Measurements from ENCODE around the gene ZFP36L2. TPM values are rescaled to one million over a fixed set of nuclear protein-coding genes. Genes with fewer than 3 reads are reported as not detected.

Gene ZFP36L2
- polyA plus RNA-seq, 1 of the 3 experiments (the other 2 are of a cell fraction), result 18.4 TPM

- TF ChIP-seq RCOR1 (IDR thresholded peaks at IDR 0.05; ENCODE audit: low read length) (no peak), ELF1 (IDR thresholded peaks at IDR 0.05) (no peak), TEAD4 (IDR thresholded peaks at IDR 0.05; ENCODE audit: borderline replicate concordance, insufficient read depth) (no peak), FOSL2 (IDR thresholded peaks at IDR 0.05; ENCODE audit: borderline replicate concordance, low read depth) (no peak), JUND (IDR thresholded peaks at IDR 0.05) (no peak)
These were observed 25.4 kb downstream of the ZFP36L2 start (continued) for GRCh38 chr2:43201016-43201415.

DNA sequence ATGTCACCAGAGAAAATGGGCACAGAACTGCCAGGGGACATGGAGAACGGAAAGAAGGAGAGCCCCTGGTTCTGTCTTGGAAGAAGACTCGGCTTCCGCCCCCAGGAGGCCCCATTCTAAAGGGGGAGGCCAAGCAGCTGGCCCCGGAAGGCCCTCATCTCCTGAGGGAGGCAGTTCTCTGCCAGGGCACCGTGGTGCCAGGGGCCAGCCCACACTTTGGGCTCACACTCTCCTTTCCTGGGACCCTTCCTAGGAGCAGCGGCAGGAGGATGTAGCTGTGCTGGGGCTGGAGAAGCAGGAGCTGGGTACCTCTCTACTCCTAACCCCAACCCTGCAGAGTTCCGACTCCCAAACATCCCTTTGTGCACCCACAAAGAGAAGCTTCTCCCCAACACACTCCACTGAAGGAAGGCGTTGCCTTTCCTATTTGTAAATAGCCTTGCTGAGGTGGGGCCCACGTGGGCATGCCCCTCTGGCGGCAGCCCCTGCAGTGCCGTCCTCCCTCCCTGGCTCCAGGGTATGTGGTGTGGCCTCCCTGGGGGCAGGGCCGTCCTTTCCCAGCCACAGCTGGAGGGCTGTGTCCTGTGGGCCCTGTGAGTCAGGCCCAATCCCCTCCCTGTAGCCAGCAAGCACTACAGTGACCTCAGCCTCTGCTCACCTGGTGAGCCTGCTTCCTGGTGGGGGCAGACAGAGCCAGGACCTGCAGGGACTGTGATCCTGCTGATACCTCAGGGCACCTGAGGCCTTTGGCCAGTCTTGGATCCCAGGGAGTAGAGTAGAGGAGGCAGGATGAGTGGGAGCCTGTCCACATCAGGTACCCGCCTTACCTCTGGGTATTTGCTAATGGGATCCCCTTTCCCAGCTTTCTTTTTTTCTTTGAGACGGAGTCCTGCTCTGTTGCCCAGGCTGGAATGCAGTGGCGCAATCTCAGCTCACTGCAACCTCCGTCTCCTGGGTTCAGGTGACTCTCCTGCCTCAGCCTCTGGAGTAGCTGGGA, 26.6 kb downstream of the ZFP36L2 start:
- H2AFZ ChIP-seq (ENCODE audit: low read depth), result no peak overlapping the region
- ChIA-PET CTCF (interaction anchor here (1.3 kb wide), 1 partner anchor 285 kb away, joined by 4 read pairs; no protein-coding TSS in a partner anchor), POLR2A (no interaction called here)
- no peaks in the 10 kb centered on the region for H3K27me3 ChIP-seq (ENCODE audit: insufficient read depth)
- no peak for DNase-seq
- no peaks in the 10 kb centered on the region for H3K9me2 ChIP-seq
- no peak overlapping the region for H3K27ac ChIP-seq (ENCODE audit: low read depth in 2 of 2, low read length in 1 of 2)
- H3K4me1 ChIP-seq (ENCODE audit: control insufficient read depth in 1 of 2, insufficient read depth in 2 of 2, low read depth in 1 of 2, low read length in 1 of 2), result peaks cover 0 to 3% of the 10 kb centered on the region in 2 experiments; a peak in 1 of 4 replicates
- 87% methylated on average over 10 of the region's 16 CpGs for WGBS (ENCODE audit: low lambda C conversion rate)
- TF ChIP-seq ELF1 (IDR thresholded peaks at IDR 0.05) (no peak), FOXJ3 (CRISPR knock-in tag; IDR thresholded peaks at IDR 0.05) (no peak), FOSL2 (IDR thresholded peaks at IDR 0.05; ENCODE audit: borderline replicate concordance, low read depth) (no peak), JUND (IDR thresholded peaks at IDR 0.05) (no peak), EP300 (IDR thresholded peaks at IDR 0.05; ENCODE audit: borderline replicate concordance in 1 of 2, low read depth in 1 of 2, low read length in 1 of 2) (no peak)
- TF ChIP-seq, protein P1, sequence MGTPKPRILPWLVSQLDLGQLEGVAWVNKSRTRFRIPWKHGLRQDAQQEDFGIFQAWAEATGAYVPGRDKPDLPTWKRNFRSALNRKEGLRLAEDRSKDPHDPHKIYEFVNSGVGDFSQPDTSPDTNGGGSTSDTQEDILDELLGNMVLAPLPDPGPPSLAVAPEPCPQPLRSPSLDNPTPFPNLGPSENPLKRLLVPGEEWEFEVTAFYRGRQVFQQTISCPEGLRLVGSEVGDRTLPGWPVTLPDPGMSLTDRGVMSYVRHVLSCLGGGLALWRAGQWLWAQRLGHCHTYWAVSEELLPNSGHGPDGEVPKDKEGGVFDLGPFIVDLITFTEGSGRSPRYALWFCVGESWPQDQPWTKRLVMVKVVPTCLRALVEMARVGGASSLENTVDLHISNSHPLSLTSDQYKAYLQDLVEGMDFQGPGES (IDR thresholded peaks at IDR 0.05; ENCODE audit: low read depth, low read length), result no peak
- H4K20me1 ChIP-seq (ENCODE audit: insufficient read depth), result no peaks in the 10 kb centered on the region
- no peak overlapping the region for H3K4me2 ChIP-seq
- no peaks in the 10 kb centered on the region for H3F3A ChIP-seq (replicated peaks; ENCODE audit: insufficient read depth)
- no peaks in the 10 kb centered on the region for H3K9me3 ChIP-seq
- no peak overlapping the region for H3K4me3 ChIP-seq (ENCODE audit: low read depth in 2 of 2, low read length in 1 of 2)
- H3K79me2 ChIP-seq (ENCODE audit: insufficient read depth), result no peaks in the 10 kb centered on the region
- no peak overlapping the region for H3K9ac ChIP-seq
- H3K36me3 ChIP-seq (replicated peaks in 1 of 2; ENCODE audit: control insufficient read depth in 1 of 2, insufficient read depth in 2 of 2, low read length in 1 of 2), result no peaks in the 10 kb centered on the region

GRCh38 chr2:43198263-43198662, 28.1 kb downstream of the ZFP36L2 start:
- Histone ChIP-seq H3K36me3 (replicated peaks in 1 of 2; ENCODE audit: control insufficient read depth in 1 of 2, insufficient read depth in 2 of 2, low read length in 1 of 2) (no peaks in the 10 kb centered on the region), H3K27ac (ENCODE audit: low read depth in 2 of 2, low read length in 1 of 2) (no peak overlapping the region), H3F3A (replicated peaks; ENCODE audit: insufficient read depth) (no peaks in the 10 kb centered on the region), H3K79me2 (ENCODE audit: insufficient read depth) (no peaks in the 10 kb centered on the region), H3K9me2 (no peaks in the 10 kb centered on the region), H3K4me1 (ENCODE audit: control insufficient read depth in 1 of 2, insufficient read depth in 2 of 2, low read depth in 1 of 2, low read length in 1 of 2) (peaks cover 0 to 10% of the 10 kb centered on the region in 2 experiments; a peak in 1 of 4 replicates), H4K20me1 (ENCODE audit: insufficient read depth) (no peaks in the 10 kb centered on the region), H3K9me3 (no peaks in the 10 kb centered on the region), H3K4me2 (no peak overlapping the region), H3K4me3 (ENCODE audit: low read depth in 2 of 2, low read length in 1 of 2) (no peak overlapping the region), H3K9ac (no peak overlapping the region), H2AFZ (ENCODE audit: low read depth) (no peak overlapping the region), H3K27me3 (ENCODE audit: insufficient read depth) (no peaks in the 10 kb centered on the region)
- no peak for DNase-seq
- CTCF ChIA-PET, result no interaction called here
- 92% methylated on average over 5 of the region's 6 CpGs for WGBS (ENCODE audit: low lambda C conversion rate)
- POLR2A ChIA-PET, result no interaction called here
- TF ChIP-seq EZH2phosphoT487 (IDR thresholded peaks at IDR 0.05; ENCODE audit: borderline replicate concordance, low read depth) (no peak), TEAD4 (IDR thresholded peaks at IDR 0.05; ENCODE audit: borderline replicate concordance, insufficient read depth) (no peak), YY1 (IDR thresholded peaks at IDR 0.05; ENCODE audit: low read depth) (no peak), SMC3 (IDR thresholded peaks at IDR 0.05; ENCODE audit: low read depth, low read length) (no peak), RXRA (IDR thresholded peaks at IDR 0.05; ENCODE audit: borderline replicate concordance, low read depth) (no peak), POLR2AphosphoS5 (IDR thresholded peaks at IDR 0.05; ENCODE audit: low read depth, low read length) (no peak), FOXJ3 (CRISPR knock-in tag; IDR thresholded peaks at IDR 0.05) (no peak), SIN3A (IDR thresholded peaks at IDR 0.05; ENCODE audit: borderline replicate concordance, low read depth, low read length) (no peak), JUND (IDR thresholded peaks at IDR 0.05) (no peak), EP300 (IDR thresholded peaks at IDR 0.05; ENCODE audit: borderline replicate concordance in 1 of 2, low read depth in 1 of 2, low read length in 1 of 2) (no peak), FOSL2 (IDR thresholded peaks at IDR 0.05; ENCODE audit: borderline replicate concordance, low read depth) (no peak), RAD21 (IDR thresholded peaks at IDR 0.05; ENCODE audit: low read length) (no peak), TAF1 (IDR thresholded peaks at IDR 0.05; ENCODE audit: borderline replicate concordance, low read depth, low read length) (no peak)
